ENCODE data around the gene MAML2.

- TF ChIP-seq CTCF (IDR thresholded peaks at IDR 0.05; ENCODE audit: poor library complexity) (no peak), EZH2 (IDR thresholded peaks at IDR 0.05; ENCODE audit: borderline replicate concordance) (no peak), EZH2phosphoT487 (IDR thresholded peaks at IDR 0.05; ENCODE audit: low read depth, severe bottlenecking, unreplicated experiment) (no peak)
Observed at GRCh38 chr11:96195671-96196070, 147.3 kb downstream of the MAML2 start.

All from hepatocyte (in vitro differentiated cells).